Measurements from ENCODE around the gene SIX6. TPM values are rescaled to one million over a fixed set of nuclear protein-coding genes. Genes with fewer than 3 reads are reported as not detected.

Gene SIX6
- total RNA-seq, 1 donor, result not detected

GRCh38 chr14:60509438-60510253 lies 700 bp downstream of the SIX6 start:
- Histone ChIP-seq H3K4me1 (ENCODE audit: insufficient read depth, low read length) (peaks cover 18% of the 10 kb centered on the region), H3K27me3 (ENCODE audit: insufficient read depth, low read length) (peaks cover 100% of the 10 kb centered on the region), H3K4me3 (ENCODE audit: low read length) (no peak overlapping the region), H3K9me3 (ENCODE audit: low read depth, low read length) (no peaks in the 10 kb centered on the region)

DNA sequence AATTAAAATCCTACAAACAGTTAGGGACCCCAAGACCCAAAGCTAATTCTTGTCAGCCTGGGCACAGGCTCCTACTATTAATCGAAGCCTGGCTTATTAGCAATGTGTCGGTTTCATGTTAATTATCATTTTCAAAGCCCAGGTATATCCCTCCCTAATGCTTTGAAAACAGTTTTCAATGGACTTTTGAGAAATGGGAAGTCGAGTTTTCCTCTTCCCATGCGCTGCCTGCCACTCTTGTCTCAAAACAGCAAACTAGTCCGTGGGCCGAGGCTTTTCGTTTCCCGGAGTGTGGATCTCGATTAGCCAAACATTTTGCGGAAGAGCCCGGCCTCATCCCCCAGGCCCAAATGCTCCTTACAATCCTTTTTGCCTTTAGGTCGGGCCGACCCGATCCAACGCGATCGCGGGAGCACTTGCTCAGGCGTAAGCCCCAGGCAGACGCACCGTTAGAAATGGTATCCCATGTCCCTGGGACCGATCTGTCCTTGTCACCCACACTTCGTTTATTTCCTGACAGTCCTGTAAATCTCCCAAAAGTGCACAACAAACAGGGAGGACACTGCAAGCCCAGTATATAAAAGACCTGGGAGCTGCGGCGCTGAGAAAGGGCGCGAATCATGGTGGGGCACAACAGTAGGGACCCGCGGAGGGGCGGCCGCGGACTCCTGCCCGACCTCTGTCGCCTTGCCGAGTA lies 1.5 kb downstream of the SIX6 start:
- Histone ChIP-seq H3K27me3 (ENCODE audit: insufficient read depth, low read length) (peaks cover 97% of the 10 kb centered on the region), H3K4me1 (ENCODE audit: insufficient read depth, low read length) (peaks cover 26% of the 10 kb centered on the region), H3K9me3 (ENCODE audit: low read depth, low read length) (no peaks in the 10 kb centered on the region), H3K4me3 (ENCODE audit: low read length) (no peak overlapping the region)

GRCh38 chr14:60510951-60511599 lies 2.1 kb downstream of the SIX6 start:
- H3K4me3 ChIP-seq (ENCODE audit: low read length), result no peak overlapping the region
- H3K9me3 ChIP-seq (ENCODE audit: low read depth, low read length), result no peaks in the 10 kb centered on the region
- peaks cover 97% of the 10 kb centered on the region for H3K27me3 ChIP-seq (ENCODE audit: insufficient read depth, low read length)
- peaks cover 28% of the 10 kb centered on the region for H3K4me1 ChIP-seq (ENCODE audit: insufficient read depth, low read length)

- Histone ChIP-seq H3K27me3 (ENCODE audit: insufficient read depth, low read length) (peaks cover 97% of the 10 kb centered on the region), H3K4me1 (ENCODE audit: insufficient read depth, low read length) (peaks cover 28% of the 10 kb centered on the region), H3K4me3 (ENCODE audit: low read length) (no peak overlapping the region), H3K9me3 (ENCODE audit: low read depth, low read length) (no peaks in the 10 kb centered on the region)
Measured at GRCh38 chr14:60512126-60512525, 3.2 kb downstream of the SIX6 start.

- H3K9me3 ChIP-seq (ENCODE audit: low read depth, low read length), result no peaks in the 10 kb centered on the region
- H3K4me3 ChIP-seq (ENCODE audit: low read length), result no peak overlapping the region
- peaks cover 28% of the 10 kb centered on the region for H3K4me1 ChIP-seq (ENCODE audit: insufficient read depth, low read length)
- H3K27me3 ChIP-seq (ENCODE audit: insufficient read depth, low read length), result peaks cover 89% of the 10 kb centered on the region
Measured at GRCh38 chr14:60512973-60513571, 4.1 kb downstream of the SIX6 start.

GRCh38 chr14:60514378-60514740 lies 5.4 kb downstream of the SIX6 start:
- no peaks in the 10 kb centered on the region for H3K9me3 ChIP-seq (ENCODE audit: low read depth, low read length)
- H3K27me3 ChIP-seq (ENCODE audit: insufficient read depth, low read length), result peaks cover 87% of the 10 kb centered on the region
- H3K4me1 ChIP-seq (ENCODE audit: insufficient read depth, low read length), result peaks cover 24% of the 10 kb centered on the region
- H3K4me3 ChIP-seq (ENCODE audit: low read length), result no peak overlapping the region

GRCh38 chr14:60514741-60515491 lies 6.0 kb downstream of the SIX6 start:
- H3K9me3 ChIP-seq (ENCODE audit: low read depth, low read length), result no peaks in the 10 kb centered on the region
- H3K27me3 ChIP-seq (ENCODE audit: insufficient read depth, low read length), result peaks cover 82% of the 10 kb centered on the region
- no peak overlapping the region for H3K4me3 ChIP-seq (ENCODE audit: low read length)
- H3K4me1 ChIP-seq (ENCODE audit: insufficient read depth, low read length), result peaks cover 24% of the 10 kb centered on the region

- Histone ChIP-seq H3K4me1 (ENCODE audit: insufficient read depth, low read length) (peaks cover 20% of the 10 kb centered on the region), H3K9me3 (ENCODE audit: low read depth, low read length) (no peaks in the 10 kb centered on the region), H3K4me3 (ENCODE audit: low read length) (no peak overlapping the region), H3K27me3 (ENCODE audit: insufficient read depth, low read length) (peaks cover 76% of the 10 kb centered on the region)
Measured at GRCh38 chr14:60515511-60516289, 6.8 kb downstream of the SIX6 start.

DNA sequence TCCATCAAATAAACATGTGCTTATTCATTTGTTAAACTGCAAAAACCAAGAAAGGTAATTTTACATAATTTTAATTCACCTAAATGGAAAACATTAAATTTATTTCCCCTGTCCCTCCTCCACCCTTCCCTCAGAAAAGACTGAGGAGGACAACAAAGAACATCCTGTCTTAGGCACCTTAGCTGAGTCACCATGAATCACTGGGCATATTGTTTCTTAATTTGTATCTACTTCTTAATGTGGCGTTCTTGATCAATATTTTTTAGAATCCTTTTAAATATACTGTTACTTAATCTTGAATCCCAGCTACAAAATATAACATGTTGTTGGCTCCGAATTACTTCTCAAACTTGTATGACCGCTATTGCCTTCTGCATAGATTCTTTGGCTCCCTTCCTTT lies 23.5 kb downstream of the SIX6 start:
- H3K9me3 ChIP-seq (ENCODE audit: low read depth, low read length), result no peaks in the 10 kb centered on the region
- peaks cover 18% of the 10 kb centered on the region for H3K27me3 ChIP-seq (ENCODE audit: insufficient read depth, low read length)
- no peak overlapping the region for H3K4me3 ChIP-seq (ENCODE audit: low read length)
- no peaks in the 10 kb centered on the region for H3K4me1 ChIP-seq (ENCODE audit: insufficient read depth, low read length)

DNA sequence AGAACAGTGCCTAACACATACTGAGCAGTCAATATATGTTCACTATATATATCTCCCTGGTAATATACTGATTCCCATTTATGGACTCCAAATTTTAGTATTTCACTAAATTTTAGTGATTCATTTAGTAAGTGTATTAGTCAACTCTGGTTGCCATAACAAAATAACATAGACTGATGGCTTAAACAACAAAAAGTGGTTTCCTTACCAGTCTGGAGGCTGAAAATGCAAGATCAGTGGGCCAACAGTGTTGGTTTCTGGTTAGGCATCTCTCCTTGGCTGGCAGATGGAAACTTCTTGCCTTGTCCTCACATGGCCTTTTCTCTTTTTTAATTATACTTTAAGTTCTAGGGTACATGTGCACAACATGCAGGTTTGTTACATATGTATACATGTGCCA lies 28.7 kb downstream of the SIX6 start:
- H3K27me3 ChIP-seq (ENCODE audit: insufficient read depth, low read length), result peaks cover 9% of the 10 kb centered on the region
- no peak overlapping the region for H3K4me3 ChIP-seq (ENCODE audit: low read length)
- H3K4me1 ChIP-seq (ENCODE audit: insufficient read depth, low read length), result no peaks in the 10 kb centered on the region
- H3K9me3 ChIP-seq (ENCODE audit: low read depth, low read length), result no peaks in the 10 kb centered on the region

DNA sequence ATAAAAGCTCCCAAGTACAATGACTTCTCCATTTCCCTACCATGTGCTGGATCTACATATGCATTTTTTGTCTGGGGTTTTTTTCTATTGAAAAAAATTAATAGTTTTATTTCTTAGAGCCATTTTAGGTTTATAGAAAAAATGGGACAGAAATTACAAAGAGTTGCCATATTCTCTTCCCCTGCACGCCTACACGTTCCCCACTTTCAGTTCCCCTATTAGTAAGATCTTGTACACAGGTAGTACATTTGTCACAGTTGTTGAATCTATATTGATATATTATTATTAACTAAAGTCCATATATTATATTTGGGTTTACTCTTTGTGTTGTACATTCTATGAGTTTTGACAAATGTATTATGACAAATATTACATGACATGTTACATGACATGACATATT lies 35.7 kb downstream of the SIX6 start:
- H3K9me3 ChIP-seq (ENCODE audit: low read depth, low read length), result peaks cover 13% of the 10 kb centered on the region
- no peak overlapping the region for H3K4me3 ChIP-seq (ENCODE audit: low read length)
- peaks cover 8% of the 10 kb centered on the region for H3K27me3 ChIP-seq (ENCODE audit: insufficient read depth, low read length)
- no peaks in the 10 kb centered on the region for H3K4me1 ChIP-seq (ENCODE audit: insufficient read depth, low read length)

DNA sequence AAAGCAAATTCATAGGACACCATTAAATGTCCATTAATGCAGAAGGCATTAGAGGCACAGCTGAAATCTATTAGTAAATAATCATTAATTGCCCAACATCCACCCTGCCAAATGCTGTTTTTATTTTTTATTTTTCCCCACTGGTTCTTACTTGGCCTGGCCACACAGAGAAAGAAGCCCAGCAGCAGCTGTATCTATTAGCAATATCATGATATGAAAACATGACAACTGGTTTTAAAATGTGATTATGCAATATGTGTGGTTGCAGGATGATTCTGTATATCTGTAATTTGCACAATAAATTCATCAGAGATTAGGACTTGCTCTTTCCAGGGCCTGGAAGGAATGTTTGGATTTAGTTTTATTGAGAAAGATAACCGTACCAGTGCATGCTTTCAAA lies 44.9 kb downstream of the SIX6 start:
- Histone ChIP-seq H3K4me1 (ENCODE audit: insufficient read depth, low read length) (no peaks in the 10 kb centered on the region), H3K4me3 (ENCODE audit: low read length) (no peak overlapping the region), H3K9me3 (ENCODE audit: low read depth, low read length) (no peaks in the 10 kb centered on the region), H3K27me3 (ENCODE audit: insufficient read depth, low read length) (peaks cover 3% of the 10 kb centered on the region)

DNA sequence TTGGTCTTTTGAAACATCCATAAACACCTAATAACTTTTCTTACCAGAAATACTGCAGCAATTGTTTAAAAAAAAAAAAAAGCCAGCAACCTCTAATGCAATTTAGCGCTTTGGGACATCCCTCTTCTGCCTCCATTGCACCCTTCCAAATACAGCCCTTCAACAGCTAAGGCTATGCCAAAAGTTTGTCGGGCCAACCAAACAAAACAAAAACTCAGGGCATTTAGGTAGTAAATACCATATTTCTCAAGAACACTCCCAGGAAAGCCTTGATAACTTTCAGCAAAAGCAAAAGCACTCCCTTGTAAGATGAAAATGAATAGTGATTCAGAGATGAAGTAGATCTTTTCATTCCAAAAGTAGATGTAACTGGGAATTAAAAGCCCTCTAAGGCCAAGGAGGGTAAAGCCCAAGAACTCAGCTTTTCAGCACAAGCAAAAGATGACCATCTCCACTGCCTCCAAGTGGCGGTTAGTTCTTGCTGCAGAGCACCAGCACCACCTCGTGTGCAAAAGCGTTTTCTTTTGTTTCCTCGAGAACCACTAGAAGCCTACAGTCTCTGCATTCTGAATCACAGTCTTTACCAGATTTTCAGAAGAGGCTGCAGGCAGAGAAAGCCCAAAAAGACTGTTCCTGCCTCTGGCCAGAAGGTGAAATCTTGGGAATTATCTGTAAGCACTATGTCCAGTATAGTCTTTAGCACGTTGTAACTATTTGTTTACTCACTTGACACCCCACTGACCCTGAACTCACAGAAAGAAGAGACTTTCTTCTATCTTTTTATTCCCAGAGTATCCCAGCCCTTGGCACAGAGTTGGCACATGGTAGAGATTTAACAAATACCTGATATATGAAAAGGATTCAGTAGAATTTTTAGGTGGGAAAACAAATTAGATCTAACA lies 53.1 kb downstream of the SIX6 start:
- Histone ChIP-seq H3K9me3 (ENCODE audit: low read depth, low read length) (no peaks in the 10 kb centered on the region), H3K27me3 (ENCODE audit: insufficient read depth, low read length) (peaks cover 7% of the 10 kb centered on the region), H3K4me3 (ENCODE audit: low read length) (no peak overlapping the region), H3K4me1 (ENCODE audit: insufficient read depth, low read length) (no peaks in the 10 kb centered on the region)

Data from mononuclear cell (primary cell).